Calu3 (cell line): Measurements from ENCODE around the gene OSBPL5. TPM values are rescaled to one million over a fixed set of nuclear protein-coding genes. Genes with fewer than 3 reads are reported as not detected.

Experiments
- BruUV-seq: library from RNA; stranded (reverse); fragments of 400-500 nt; replicated peaks from 2 replicates; lab custom pipeline; 2021; lab: Mats Ljungman, UMichigan
- CTCF ChIA-PET: fragments of 300-600 bp; sonication (Branson Sonifier 250); formaldehyde crosslinking; loops from one replicate; lab custom pipeline; 2022; ENCODE audit warnings: antibody characterized with exemption; lab: Charles Lee
- DNase-seq: peaks from one replicate; pipeline ENCODE4 v3.0.0; 2022
- H3K27ac Mint-ChIP-seq: one replicate; pipeline ENCODE4 v1.8.0; 2022; ENCODE audit warnings: mixed read lengths; ENCODE audit not compliant: unreplicated experiment
- H3K27me3 Mint-ChIP-seq: one replicate; pipeline ENCODE4 v1.8.0; 2022; ENCODE audit warnings: mixed read lengths; ENCODE audit not compliant: unreplicated experiment
- H3K36me3 Mint-ChIP-seq: one replicate; pipeline ENCODE4 v1.8.0; 2022; ENCODE audit warnings: mild to moderate bottlenecking, moderate library complexity, mixed read lengths; ENCODE audit not compliant: insufficient read depth, unreplicated experiment
- H3K4me1 Mint-ChIP-seq: one replicate; pipeline ENCODE4 v1.8.0; 2022; ENCODE audit warnings: mild to moderate bottlenecking, low read depth, mixed read lengths; ENCODE audit not compliant: unreplicated experiment
- H3K4me3 Mint-ChIP-seq: one replicate; pipeline ENCODE4 v1.8.0; 2022; ENCODE audit warnings: mild to moderate bottlenecking, low read depth, moderate library complexity, mixed read lengths; ENCODE audit not compliant: unreplicated experiment
- H3K9me3 Mint-ChIP-seq: one replicate; pipeline ENCODE4 v1.8.0; 2022; ENCODE audit warnings: low read depth, mixed read lengths; ENCODE audit not compliant: unreplicated experiment
- intact Hi-C: fragments of 100-400 bp; cut with micrococcal nuclease; formaldehyde crosslinking; loops from one replicate; pipeline ENCODE4 v1.10.0; 2022; ENCODE audit not compliant: unreplicated experiment
- total RNA-seq: library from RNA; stranded (reverse); gene quantifications from 2 replicates; pipeline ENCODE4 v1.2.3, GENCODE V29; 2022
- TF ChIP-seq, protein P1 (sequence below): fragments of 200-600 bp; IDR thresholded peaks from one replicate; pipeline ENCODE4 v1.8.0; 2022; ENCODE audit warnings: antibody characterized with exemption; ENCODE audit not compliant: unreplicated experiment

Gene OSBPL5
- total RNA-seq, 1 experiment from 2014 or later, result 7.1 TPM

GRCh38 chr11:3189886-3190583, 24.9 kb upstream of the OSBPL5 start:
- CTCF ChIA-PET, result no interaction called here
- Mint-ChIP-seq H3K27ac (no peak overlapping the region), H3K4me3 (no peak overlapping the region), H3K36me3 (no peaks in the 10 kb centered on the region), H3K4me1 (no peaks in the 10 kb centered on the region), H3K27me3 (peaks cover 81% of the 10 kb centered on the region), H3K9me3 (no peaks in the 10 kb centered on the region)
- intact Hi-C loops, result no loop called here
- no peak for DNase-seq
- TF ChIP-seq, protein P1, sequence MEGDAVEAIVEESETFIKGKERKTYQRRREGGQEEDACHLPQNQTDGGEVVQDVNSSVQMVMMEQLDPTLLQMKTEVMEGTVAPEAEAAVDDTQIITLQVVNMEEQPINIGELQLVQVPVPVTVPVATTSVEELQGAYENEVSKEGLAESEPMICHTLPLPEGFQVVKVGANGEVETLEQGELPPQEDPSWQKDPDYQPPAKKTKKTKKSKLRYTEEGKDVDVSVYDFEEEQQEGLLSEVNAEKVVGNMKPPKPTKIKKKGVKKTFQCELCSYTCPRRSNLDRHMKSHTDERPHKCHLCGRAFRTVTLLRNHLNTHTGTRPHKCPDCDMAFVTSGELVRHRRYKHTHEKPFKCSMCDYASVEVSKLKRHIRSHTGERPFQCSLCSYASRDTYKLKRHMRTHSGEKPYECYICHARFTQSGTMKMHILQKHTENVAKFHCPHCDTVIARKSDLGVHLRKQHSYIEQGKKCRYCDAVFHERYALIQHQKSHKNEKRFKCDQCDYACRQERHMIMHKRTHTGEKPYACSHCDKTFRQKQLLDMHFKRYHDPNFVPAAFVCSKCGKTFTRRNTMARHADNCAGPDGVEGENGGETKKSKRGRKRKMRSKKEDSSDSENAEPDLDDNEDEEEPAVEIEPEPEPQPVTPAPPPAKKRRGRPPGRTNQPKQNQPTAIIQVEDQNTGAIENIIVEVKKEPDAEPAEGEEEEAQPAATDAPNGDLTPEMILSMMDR, result no peak
- no TSS peak for BruUV-seq

DNA sequence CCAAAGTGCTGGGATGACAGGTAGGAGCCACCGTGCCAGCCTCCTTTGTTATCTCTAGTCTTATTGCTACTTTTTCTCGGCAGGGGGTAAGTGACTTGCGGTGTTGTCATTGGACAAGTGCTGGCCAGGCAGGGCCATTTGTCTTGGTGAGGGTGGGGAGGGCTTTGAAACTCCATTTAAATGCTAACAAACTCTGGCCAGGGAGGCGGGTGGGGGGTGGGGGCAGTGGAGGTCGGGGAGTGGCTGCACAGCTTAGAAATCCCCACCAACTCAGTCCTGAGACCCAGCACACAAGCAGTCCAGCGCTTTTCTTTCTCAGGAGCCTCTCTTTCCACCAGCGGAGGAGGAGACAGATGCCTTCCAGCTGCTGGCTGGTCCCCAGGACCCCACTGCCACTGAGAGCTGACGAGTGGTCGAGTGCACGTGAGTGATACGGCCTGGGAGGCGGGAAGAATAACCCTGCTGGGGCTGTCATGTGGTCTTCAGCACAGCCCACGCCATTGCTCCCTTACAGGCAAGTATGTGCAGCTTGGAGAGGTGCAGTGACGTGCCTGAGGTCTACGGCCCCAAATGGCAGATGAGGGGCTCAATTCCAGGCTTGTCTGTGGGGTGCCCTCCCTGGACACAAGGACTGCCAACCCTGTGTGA, 24.2 kb upstream of the OSBPL5 start:
- H3K9me3 Mint-ChIP-seq, result no peaks in the 10 kb centered on the region
- H3K4me3 Mint-ChIP-seq, result no peak overlapping the region
- DNase-seq, result no peak
- H3K27me3 Mint-ChIP-seq, result peaks cover 81% of the 10 kb centered on the region
- H3K4me1 Mint-ChIP-seq, result no peaks in the 10 kb centered on the region
- intact Hi-C loops, result no loop called here
- no peaks in the 10 kb centered on the region for H3K36me3 Mint-ChIP-seq
- TF ChIP-seq, protein P1, result no peak
- H3K27ac Mint-ChIP-seq, result no peak overlapping the region
- CTCF ChIA-PET, result no interaction called here
- no TSS peak for BruUV-seq

DNA sequence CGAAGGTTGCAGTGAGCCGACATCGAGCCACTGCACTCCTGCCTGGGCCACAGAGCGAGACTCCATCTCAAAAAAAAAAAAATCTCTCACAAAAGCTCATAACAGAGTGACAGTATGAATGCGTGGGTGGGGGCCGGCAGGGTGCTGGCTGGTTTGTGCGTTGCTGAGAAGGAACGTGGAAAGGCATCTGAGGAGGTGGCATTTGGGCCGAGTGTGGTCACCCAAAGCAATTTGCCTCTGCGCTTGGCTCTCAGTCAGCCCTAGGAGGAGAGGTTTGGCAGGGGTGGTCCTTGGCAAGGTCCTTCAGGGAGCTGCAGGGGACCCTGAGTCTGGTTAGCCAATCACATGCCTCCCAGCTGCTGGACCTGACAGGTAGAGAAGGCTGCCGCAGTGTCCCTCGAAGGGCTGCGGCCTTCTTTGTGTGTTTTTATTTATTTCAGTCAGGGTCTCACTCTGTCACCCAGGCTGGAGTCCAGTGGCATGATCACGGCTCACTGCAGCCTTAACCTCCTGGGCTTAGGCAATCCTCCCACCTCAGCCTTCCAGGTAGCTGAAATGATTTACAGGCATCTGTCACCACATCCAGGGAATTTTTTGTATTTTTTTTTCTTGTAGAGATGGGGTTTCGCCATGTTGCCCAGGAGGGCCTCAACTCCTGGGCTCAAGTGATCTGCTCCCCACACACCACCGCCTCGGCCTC, 23.5 kb upstream of the OSBPL5 start:
- Mint-ChIP-seq H3K9me3 (no peaks in the 10 kb centered on the region), H3K27ac (no peak overlapping the region), H3K4me3 (no peak overlapping the region), H3K27me3 (peaks cover 81% of the 10 kb centered on the region), H3K4me1 (no peaks in the 10 kb centered on the region), H3K36me3 (no peaks in the 10 kb centered on the region)
- BruUV-seq, result no TSS peak
- no peak for DNase-seq
- CTCF ChIA-PET, result interaction anchor here (0.5 kb wide), 1 partner anchor 556 kb away, joined by 3 read pairs; no protein-coding TSS in a partner anchor
- intact Hi-C loops, result no loop called here
- TF ChIP-seq, protein P1, result no peak

- H3K4me1 Mint-ChIP-seq, result no peaks in the 10 kb centered on the region
- DNase-seq, result no peak
- intact Hi-C loops, result no loop called here
- no peak overlapping the region for H3K27ac Mint-ChIP-seq
- H3K36me3 Mint-ChIP-seq, result no peaks in the 10 kb centered on the region
- CTCF ChIA-PET, result no interaction called here
- peaks cover 82% of the 10 kb centered on the region for H3K27me3 Mint-ChIP-seq
- no TSS peak for BruUV-seq
- H3K4me3 Mint-ChIP-seq, result no peak overlapping the region
- TF ChIP-seq, protein P1, result no peak
- no peaks in the 10 kb centered on the region for H3K9me3 Mint-ChIP-seq
These were observed 21.2 kb upstream of the OSBPL5 start for GRCh38 chr11:3186166-3186953.
